ENCODE measurements around the gene OSBPL2.
A peak's percentile ranks its signal among the peaks of the same experiment; 100 is the strongest.

Gene OSBPL2

DNA sequence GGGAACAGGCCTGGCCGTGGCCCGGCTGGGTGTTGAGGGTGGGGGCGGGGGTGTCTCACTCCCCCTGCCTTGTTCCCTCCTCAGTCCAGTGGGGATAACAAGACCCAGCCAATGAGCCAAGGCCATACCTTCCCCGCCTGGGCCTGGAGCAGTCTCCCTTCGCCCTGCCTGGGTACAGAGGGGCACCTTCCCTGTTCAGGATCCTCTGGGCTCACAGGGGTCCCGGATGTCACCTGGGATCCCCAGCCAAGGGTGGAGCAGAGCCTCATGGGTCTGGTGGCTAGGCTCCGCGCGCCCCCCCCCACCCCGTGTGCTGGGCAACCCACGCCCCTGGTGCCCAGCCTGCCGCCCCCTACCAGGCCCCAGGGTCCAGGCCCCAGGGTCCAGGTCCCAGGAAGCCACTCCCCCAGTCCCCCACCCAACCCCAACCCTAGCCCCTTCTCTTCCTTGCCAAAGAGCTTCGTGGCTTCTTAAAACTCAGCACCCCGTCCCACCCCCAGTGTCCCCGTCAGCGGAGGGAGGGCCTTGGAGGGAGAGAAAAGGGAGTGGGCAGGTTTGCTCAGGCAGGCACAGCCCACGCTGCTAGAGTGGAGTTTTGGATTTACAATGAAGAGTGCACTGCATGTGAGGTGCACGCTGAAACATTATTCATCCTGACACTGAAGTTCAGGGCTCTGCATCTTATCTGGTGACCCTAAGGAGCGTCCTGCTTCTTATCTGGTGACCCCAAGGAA lies 30.1 kb upstream of the OSBPL2 start:
- no peak for DNase-seq

DNA sequence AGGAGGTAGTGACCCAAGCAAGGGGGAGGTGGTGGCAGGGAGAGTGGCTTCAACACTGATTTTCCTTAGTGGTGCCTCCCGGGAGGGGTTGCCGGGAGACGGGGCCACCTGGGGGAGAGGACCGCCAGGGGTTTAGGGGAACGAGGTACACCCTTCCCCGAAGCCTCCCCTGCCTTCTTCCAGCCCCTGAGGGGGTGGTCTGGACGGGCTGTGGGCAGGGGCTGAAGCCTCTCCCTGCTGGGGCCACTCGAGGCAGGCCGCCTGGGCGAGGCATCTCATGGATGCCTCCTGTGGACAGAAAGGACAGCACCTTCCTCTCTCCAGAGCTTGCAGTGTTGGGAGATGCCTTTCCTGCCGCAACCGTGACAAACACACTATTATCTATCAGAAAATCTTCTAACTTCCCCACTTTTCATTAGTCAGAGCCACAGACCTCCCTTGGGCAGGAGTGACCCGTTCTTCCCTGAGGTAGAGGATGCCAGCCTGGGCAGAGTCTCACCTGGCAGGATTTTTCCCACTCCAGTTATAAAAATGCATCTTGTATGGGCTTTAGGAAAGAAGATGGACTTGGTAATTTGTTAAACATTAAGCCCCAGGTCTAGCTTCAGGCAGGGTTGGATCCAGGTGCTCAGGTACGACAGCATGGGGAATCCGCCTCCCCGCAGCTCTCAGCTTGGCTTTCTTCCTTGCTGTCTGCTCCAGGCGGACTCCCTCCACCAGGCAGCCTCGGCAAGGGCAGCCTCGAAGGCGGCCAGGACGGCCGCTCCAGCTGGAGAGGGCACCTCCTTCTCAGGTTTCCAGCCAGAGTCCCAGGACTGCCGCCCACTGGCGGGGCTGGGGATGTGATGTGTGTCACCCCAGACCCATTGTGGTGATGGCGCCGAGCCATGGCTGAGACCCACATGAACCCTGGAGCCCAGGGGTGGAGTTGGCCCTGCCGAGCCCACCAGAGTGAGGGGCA lies 29.2 kb upstream of the OSBPL2 start:
- DNase-seq: no peak

DNA sequence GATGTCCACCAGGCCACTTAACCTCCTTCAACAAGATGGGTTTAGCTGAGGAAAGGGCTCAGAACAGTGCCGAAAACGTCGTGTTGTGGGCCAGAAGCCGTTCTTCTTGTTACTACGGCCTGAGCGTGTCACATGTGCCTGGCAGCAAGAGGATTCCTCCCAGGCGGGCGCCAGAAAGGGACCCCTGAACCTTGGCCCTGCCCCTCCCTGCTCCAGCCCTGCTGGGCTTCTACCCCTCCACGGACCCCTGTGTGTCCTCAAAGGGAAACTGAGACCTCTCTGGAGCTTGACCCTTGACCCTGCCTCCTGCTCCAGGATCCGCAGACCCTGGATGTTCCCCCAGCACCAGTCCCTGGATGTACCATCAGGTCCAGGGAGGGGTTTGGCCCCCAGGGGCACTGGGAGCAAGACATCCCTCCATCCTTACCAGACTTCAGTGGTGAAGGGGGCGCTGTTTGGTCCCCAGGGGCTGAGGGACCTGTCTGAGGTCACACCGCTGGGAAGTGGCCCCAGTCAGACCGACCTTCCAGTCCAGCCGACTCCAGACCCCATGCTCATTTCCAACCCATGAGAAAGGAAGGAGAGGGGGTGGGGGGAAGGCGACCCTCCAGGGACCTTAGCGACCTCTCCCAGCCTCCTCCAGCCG lies 28.3 kb upstream of the OSBPL2 start:
- DNase-seq: no peak

DNA sequence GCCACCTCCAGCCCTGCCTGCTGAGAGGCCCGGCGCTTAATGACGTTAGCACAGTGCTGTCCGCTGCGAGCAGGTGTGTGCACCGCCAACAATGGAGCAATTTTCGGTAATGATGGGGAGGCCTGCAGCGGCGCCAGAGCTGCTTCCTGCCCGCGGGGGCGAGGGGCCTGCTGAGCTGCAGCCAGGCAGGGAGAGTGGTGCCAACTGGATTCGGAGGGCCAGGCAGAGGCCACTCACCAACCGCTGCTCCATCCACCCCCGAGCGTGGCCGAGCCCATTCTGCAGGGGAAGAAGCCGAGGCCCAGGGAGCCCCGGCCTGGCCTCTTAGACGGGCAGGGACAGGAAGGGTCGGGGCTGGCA lies 27.8 kb upstream of the OSBPL2 start:
- no peak for DNase-seq

DNA sequence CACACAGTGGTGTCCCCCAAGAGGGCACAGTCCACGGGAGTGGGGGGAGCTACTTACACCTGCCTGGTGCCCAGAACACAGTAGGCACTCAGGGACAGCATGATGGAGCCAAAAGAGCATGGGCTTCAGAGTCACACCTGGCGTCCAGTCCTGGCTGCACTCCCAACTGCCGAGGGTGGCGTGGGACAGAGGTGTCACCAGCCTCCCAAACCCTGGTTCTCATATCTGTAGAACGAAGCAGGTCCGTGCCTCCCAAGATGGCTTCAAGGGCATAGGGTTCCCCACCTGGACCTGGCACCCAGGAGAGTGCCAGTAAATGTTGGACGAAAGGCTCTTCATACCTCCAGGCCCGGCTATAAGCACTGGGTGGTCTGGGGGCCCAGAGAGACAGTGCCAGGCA lies 27.1 kb upstream of the OSBPL2 start:
- no peak for DNase-seq

DNA sequence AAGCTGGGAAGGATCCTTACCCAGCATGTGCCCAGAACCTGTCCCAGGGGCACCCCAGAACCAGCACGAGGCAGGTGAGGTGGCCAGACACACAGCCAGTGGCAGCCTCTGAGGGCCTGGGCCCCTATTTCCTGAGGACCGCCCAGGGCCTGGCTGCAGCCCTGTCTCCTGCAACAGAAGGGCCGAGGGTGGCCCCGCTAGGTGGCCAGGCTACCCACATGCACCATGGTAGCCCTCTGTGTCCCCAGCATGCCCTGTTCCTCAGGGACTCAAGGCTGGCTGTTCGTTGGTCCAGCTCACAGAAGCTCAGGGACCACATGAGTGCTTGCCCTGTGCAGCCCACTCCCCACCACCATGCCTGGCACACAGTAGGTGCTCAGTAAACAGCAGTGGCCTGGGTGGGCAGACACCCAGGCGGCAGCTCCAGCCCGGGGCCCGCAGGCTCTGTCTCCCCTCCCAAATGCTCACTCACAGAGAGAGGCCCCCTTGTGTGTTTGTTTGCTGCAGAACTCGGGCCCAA lies 26.5 kb upstream of the OSBPL2 start:
- no peak for DNase-seq

DNA sequence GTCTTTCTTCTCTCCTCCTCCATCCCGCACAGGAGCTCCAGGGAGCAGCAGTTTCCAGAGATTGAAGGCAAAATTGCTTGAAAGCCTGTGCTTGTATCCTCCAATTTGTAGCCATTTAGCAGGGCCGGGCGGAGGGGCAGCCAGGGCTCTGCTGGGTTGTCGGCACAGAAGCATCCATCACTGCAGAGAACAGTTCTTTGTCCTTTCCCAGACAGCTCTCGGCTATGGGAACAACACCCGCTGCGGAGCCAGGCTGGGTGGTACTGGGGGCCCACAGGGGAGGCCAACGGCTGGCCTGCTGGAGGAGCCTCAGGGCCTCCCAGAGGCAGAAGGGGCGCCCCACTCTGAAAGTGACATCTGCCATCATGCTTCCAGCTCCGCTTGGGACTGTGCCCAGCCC lies 26.0 kb upstream of the OSBPL2 start:
- DNase-seq: no peak

DNA sequence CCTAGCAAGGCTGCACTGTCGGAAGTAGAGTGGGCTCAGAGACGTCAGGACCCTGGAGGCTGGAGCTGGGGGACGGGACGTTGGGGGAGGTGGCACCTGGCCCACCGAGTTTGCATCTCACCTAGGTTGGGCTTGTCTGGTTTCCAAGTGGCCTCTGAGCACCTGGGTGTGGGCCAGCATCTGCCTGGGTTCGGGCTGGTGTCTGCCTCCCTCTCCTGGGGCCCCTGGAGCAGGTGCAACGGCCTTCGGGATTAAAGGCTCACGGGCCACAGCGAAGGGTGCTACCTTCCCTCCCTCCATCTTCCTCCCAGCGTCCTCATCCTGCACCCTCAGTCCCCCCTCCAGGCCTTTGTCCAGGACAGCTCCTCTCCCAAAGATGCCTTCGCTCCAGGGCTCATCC lies 24.3 kb upstream of the OSBPL2 start:
- no peak for DNase-seq

DNA sequence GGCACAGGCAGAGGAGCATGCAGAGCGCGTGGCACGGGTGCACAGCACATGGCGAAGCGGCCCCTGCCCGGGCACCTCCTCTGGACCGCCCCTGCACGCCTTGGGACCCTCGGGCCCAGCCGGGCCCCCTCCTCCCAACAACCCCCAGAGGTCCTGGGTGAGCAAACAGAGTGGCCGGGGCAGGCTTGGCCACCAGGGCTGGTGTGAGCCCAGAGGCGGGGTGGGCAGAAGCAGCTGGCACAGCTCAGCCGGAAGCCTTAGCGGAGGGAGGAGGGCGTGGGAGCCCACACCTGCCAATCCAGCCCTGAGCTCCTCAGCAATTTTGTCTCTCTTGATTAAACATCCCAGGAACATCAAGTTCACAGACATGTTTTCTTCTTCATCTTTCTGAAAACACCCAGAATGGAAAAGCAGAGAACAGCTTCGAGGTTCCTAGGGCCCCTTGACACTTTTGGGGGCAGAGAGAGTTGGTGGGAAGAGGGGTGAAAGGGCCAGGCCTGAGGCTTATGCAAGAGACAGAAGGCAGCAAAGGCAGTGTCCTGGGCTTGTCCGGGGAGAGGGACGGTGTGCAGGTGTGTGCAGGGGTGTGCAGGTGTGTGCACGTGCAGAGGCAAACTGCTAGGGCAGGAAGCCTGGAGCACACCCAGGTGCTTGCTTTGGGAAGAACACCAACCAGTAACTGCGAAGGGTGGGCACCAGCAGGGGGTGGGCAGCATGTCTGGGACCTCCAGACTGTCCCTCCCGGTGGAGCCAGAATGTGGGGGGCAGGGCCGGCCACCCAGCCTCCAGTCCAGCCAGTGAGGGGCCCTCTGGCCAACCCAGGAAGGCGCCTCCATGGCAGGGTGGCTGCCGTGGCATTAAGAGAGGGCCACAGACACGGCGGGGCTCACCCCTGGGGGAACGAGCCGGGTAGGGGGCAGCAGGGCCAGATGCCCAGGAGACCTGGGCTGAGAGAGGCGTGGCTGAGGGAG lies 23.0 kb upstream of the OSBPL2 start:
- DNase-seq: no peak

DNA sequence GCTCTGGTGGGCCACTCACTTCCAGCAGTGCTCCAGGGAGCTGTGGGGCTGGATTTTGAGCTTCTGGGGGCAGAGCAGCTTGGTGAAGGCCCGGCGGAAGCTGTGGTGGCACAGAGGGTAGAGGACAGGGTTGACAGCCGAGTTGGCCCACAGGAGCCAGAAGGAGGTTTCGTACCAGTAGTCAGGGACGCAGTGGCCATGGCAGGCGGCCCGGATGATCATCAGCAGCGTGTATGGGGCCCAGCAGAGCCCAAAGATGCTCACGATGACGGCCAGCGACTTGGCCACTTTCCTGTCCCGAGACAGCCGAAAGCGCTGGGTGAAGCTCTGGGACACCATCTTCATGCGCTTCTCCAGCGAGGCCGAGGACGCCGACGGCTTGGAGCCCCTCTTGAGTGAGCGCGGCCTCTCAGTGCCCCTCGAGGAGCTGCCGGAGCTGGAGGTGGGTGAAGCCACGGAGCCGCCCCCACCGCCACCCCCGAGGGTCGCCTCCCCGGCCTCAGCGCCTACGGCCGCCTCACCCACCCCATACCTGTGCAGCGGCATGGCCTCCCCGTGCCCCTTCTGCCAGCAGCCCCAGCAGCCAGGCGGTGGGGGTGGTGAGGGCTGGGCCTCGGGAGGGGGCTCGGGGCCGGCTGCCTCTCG lies 22.2 kb upstream of the OSBPL2 start:
- no peak for DNase-seq

DNA sequence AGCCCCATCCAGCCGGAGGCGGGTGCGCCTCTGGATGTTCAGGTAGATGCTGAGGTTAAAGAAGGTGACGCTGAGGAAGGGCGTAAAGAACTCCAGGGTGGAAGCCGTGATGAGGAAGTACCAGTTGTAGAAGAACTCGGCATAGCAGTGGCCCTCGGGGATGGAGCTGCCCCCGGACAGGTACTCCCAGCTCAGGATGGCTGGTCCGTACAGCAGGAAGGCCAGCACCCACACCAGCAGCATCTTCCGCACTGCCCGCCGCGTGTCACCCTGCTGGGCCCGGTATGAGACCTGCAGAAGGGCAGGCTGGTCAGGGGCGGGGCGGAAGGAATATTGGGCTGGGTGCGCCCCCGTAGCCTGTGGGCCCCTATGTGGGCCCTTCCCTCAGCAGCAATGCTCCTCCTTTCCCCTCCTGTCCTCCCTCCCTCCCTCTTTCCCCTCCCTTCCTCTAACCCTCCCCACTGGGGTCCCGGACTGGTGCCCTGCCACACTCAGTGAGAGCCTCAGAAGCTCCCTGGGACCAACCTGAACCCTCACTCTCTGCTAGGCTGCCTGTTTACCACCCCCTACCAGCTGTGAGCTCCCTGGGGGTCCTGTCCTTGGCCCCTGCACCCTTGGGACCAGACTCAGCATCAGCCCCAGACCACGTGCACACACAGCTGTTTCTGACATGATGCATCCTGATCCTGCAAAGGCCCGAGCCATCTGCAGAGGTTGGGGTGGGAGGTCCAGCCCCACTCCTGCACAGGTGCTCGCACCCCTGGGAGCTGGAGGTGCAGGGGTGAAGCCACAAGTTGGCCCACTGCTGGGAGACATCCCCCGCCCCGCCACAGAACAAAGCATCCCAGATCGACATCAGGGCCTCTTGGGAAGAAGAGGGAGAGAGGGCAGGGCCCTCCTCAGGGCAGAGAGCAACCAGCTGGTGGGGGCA lies 21.4 kb upstream of the OSBPL2 start:
- no peak for DNase-seq

DNA sequence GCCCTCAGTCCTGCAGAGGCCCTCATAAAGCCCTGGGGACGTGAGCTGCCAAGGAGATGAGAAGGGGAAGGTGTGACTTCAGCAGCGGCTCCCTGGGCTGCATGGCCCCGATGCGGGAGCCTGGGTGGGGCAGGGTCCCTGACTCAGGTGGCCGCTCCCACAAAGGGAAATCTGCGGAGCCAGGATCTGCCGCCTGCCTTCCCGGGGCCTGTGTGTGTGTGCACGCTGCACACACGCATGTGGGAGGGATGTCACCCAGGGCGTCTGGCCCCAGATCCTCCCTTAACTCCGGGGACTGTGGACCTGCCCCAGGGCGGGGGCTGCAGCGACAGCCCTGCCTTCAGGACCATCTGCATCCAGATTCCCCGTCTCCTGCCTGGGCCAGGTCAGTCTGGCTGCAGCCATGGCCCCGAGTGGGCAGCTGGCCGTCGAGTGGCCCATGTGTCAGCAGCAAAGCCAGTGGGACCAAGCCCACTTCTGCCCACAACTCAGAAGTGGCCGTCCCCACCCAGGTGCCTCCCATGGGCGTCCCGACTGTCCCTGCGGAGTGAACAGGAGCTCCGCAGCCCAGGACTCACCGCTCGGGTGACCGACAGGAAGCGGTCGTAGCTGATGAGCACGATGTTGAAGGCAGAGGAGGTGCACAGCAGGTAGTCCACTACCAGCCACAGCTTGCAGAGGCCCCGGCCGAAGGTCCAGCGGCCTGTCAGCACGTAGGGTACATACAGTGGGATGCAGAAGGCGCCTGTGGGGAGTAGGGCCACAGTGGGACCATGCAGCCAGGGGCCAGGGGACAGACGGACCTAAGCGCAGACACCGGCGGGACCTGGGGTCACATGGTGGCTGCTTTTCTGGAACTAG lies 20.2 kb upstream of the OSBPL2 start:
- no peak for DNase-seq

DNA sequence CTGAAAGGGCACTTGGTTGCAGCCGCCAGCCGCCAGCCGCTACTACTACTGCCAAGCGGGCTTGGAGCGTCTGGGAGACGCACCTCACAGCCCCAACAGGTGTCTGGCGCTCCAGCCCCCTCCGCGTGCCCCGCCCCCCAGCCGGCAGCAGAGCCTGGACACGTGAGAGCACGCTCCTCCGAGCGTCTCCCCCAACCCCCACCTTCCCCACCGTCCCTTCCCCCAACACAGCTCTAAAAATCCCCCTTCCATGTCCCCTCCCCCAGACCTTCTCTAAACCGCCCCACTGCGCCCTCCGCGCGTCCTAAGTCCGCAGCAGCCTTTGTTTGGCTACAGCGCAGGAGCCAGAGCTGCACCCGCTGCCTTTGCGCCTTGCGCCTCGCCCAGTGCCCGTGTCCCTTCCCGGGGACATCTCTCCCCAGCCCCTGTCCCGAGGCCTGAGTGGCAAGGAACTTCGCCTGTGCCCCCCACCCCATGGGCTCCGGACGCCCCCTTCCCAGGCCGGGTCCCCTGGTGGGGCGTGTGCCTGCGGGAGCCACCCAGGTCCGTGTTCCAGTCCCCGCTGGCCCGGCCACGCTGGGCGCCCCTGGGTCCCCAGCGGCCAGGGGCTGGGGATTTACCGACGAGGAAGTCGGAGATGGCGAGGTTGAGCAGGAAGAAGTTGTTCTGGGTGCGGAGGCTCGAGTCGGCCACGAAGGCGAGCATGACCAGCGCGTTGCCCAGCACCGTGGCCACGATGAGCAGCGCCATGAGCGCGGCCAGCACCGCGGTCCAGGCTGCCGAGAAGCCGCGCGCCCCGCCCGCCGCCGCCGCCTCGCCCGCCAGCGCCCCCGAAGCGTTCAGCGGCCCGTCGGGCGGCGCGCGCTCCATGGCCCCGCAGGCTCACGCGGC lies 19.0 kb upstream of the OSBPL2 start:
- no peak for DNase-seq

DNA sequence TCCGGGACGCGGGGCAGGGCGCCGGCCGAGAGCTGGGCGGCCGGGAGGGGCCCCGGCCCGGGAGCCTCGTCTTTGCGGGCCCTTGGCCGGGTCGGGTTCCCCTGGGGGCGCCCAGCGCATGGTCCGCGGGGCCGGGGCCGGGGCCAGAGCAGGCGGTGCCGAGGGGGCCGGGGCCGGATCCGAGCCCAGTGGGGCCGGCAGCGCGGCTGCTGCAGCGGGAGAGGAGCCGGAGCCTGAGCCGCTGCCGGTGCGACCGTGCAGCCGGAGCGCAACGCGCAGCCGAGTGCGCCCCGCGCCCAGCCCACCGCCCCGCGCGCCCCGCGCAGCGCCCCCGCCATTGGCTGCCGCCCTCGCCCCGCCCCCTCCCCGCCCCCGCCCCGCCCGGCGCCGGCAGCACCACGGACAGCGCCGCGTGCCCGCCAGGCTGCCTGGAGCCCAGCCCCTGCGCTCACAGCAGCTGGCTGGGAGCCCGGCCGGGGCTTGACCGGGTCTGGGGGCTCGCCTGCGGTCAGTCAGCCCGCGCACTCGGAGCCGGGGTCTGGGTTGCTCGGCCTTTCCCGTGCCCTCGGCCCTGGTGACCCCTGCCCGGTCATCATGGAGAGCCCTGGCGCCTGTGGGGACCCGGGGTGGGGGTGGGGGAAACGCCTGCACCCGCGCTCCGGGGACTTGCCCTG lies 18.2 kb upstream of the OSBPL2 start, which contains the start of gene HRH3:
HRH3 (minus strand) TSS at position 287 of the 674 bp plus-strand sequence. CDS start 308 bp downstream, outside the sequence.
- peak in 1 of 2 donors; percentile 58 for DNase-seq

DNA sequence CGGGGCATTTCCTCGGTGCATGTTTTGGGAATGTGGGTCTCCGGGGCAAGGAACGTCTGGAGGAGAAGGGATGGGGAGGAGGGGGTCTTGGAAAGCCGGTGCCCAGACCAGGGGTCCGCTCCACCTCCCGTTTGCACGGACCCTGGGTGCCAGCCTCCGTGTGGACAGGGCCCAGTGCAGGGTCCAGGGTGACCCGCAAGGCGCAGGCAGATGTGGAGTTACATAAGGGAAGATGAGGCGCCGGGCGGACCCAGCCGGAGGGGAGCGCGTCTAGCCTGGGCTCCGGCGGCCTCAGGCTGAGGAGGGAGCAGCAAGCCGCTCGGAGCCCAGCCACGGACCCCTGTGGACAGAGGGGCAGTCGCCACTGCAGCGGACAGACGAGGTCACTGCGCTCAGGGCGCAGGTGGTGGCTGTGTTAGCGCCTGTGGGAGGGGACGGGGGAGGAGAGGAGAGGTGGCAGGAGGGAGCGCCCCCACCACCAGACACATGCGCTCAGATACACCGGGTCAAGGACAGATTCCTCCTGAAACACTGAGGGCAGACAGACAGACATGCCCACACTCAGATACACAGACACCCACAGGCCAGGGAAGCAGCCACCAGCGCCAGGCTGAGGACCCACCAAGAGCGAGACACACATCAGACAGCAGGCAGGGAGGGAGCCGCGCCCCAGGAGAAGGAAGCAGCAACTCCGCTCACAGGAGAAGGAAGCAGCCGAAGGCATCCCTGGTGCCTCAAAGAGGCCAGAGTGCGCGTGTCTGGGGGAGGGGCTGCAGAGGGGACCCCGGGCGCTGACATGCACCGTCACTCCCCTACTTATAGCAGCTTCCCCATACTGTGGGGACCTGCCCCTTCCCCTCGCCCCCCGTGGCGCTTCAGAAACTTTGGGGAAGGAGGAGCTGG lies 17.4 kb upstream of the OSBPL2 start:
- no peak for DNase-seq

DNA sequence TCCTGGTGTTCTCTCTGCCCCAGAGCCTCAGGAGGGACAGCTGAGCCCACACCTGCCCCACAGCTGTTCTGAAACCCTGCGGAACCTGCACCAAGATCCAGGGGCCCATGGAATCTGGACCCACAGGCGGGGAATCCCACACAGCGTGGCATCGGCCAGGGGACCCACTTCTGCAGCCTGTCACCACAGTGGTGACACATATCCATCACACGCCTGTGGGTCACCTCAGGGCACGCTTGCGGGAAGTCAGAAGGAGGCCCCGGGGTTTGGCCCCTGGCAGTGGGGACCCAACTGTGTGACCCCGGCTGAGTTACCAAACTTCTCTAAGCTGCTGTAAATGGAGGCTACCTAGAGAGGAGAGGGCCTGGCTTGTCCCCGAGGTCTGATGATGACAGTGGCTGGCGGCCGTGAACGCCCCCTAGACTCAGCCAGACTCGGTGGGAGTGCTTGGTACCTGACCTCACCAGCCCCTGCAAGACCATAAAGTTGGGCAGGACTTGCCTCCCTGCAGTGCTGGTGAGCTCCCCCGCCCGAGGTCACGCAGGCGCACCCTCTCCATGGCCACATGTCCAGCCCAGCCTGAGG lies 16.0 kb upstream of the OSBPL2 start:
- DNase-seq: no peak
